Endothelial cell of umbilical vein (primary cell): ENCODE data around the gene ZBTB21.

Experiments
- CTCF ChIP-seq, 2 donors: IDR thresholded peaks; 1 replicate in 1 of 2; 2 replicates in 1 of 2; pipeline ENCODE4 v1.5.1; 2011; ENCODE audit warnings: low read length in 2 of 2, mild to moderate bottlenecking in 2 of 2, moderate library complexity in 2 of 2, control low read depth in 1 of 2, inconsistent platforms in 1 of 2, low read depth in 1 of 2; ENCODE audit not compliant: insufficient read depth in 1 of 2; ENCODE audit errors: extremely low read depth in 1 of 2
- EZH2 ChIP-seq: IDR thresholded peaks from 2 replicates; pipeline ENCODE4 v1.6.1; 2012; ENCODE audit warnings: borderline replicate concordance, low read depth, mild to moderate bottlenecking, moderate library complexity, low read length, inconsistent platforms; ENCODE audit not compliant: severe bottlenecking
- FOS ChIP-seq: IDR thresholded peaks from 2 replicates; pipeline ENCODE4 v1.6.1; 2011; ENCODE audit warnings: mild to moderate bottlenecking, low read length, moderate library complexity, borderline replicate concordance; ENCODE audit not compliant: insufficient read depth
- GATA2 ChIP-seq: IDR thresholded peaks from 2 replicates; pipeline ENCODE4 v1.7.0; 2011; ENCODE audit warnings: low read depth, mild to moderate bottlenecking, moderate library complexity, mixed read lengths, low read length; ENCODE audit not compliant: insufficient read length, insufficient read depth
- POLR2A ChIP-seq: IDR thresholded peaks from 2 replicates; pipeline ENCODE4 v1.6.1; 2012; ENCODE audit warnings: low read depth, mild to moderate bottlenecking, control low read depth, low read length
- POLR2AphosphoS5 ChIP-seq: IDR thresholded peaks from 2 replicates; pipeline ENCODE4 v1.6.1; 2012; ENCODE audit warnings: low read depth, mild to moderate bottlenecking, control low read depth, low read length, moderate library complexity; ENCODE audit not compliant: insufficient read depth

GRCh38 chr21:42017022-42017421 lies 6.9 kb upstream of the ZBTB21 start:
- TF ChIP-seq CTCF (IDR thresholded peaks at IDR 0.05; ENCODE audit: extremely low read depth in 1 of 2, insufficient read depth in 1 of 2, low read depth in 1 of 2, low read length in 2 of 2) = no peak
- no peak for TF ChIP-seq GATA2
- no peak for TF ChIP-seq EZH2
- TF ChIP-seq POLR2A = no peak
- TF ChIP-seq FOS = no peak
- no peak for TF ChIP-seq POLR2AphosphoS5
